T-helper 17 cell (primary cell): ENCODE results near the gene TMEM185B. TPM values are rescaled to one million over a fixed set of nuclear protein-coding genes. Genes with fewer than 3 reads are reported as not detected.
A peak's percentile ranks its signal among the peaks of the same experiment; 100 is the strongest.
"Not testable (repeated sequence)": the region's sequence is repeated elsewhere in the genome, so short reads cannot be mapped to it uniquely, and the experiment has no call there.

Experiments used
- ATAC-seq: fragments of 150-1000 bp; cut with Tn5 transposase; 2 replicates; pipeline ENCODE4 v1.10.0; 2021; ENCODE audit warnings: mild to moderate bottlenecking, moderate library complexity
- DNase-seq, 3 donors: peaks; one replicate each; pipeline versions ENCODE4 v3.0.0 to v3.0.0-alpha.2; 2020 to 2021
- H3K9me3 ChIP-seq: one replicate; pipeline ENCODE4 v1.7.0; 2013; ENCODE audit warnings: low read length, mild to moderate bottlenecking; ENCODE audit not compliant: control insufficient read depth, poor library complexity, severe bottlenecking
- H3K27ac Mint-ChIP-seq: one replicate; pipeline ENCODE4 v1.8.0; 2022; ENCODE audit warnings: mild to moderate bottlenecking, moderate library complexity, mixed read lengths
- H3K27me3 Mint-ChIP-seq: one replicate; pipeline ENCODE4 v1.8.0; 2022; ENCODE audit warnings: mixed read lengths
- H3K36me3 Mint-ChIP-seq: one replicate; pipeline ENCODE4 v1.8.0; 2022; ENCODE audit warnings: low read depth, mixed read lengths
- H3K4me1 Mint-ChIP-seq: one replicate; pipeline ENCODE4 v1.8.0; 2022; ENCODE audit warnings: mild to moderate bottlenecking, mixed read lengths
- H3K4me3 Mint-ChIP-seq: one replicate; pipeline ENCODE4 v1.8.0; 2022; ENCODE audit warnings: mild to moderate bottlenecking, moderate library complexity, mixed read lengths
- total RNA-seq, 4 donors: library from RNA in 2 of 4; stranded (reverse) in 2 of 4; gene quantifications; one replicate each; pipeline ENCODE4 v1.2.3 and lab custom pipeline; 2022 to 2026

Gene TMEM185B
- total RNA-seq = 10 to 100 TPM; 19.8 to 21.1 TPM
- total RNA-seq (lab: John Stamatoyannopoulos, UW) = 43.9 to 56.2 reads per million in 2 donors

- DNase-seq (peak; percentile 88 to 90 (median 90)), ATAC-seq (peak; percentile 96)
- no peaks in the 10 kb centered on the region for H3K9me3 ChIP-seq
- Mint-ChIP-seq H3K4me1 (peaks cover 29% of the 10 kb centered on the region), H3K27ac (peak within 1 kb of the TSS; percentile 80), H3K36me3 (no peaks in the 10 kb centered on the region), H3K27me3 (no peaks in the 10 kb centered on the region), H3K4me3 (peak within 1 kb of the TSS; percentile 87)
Observed at GRCh38 chr2:120223034-120223912, at the start of gene TMEM185B. Gene TMEM185B, minus strand, starts transcription at chr2:120223400. Its CDS starts 424 bp downstream, at chr2:120222976.

GRCh38 chr2:120271711-120272379 lies 48.6 kb upstream of the TMEM185B start:
- no peak overlapping the region for H3K4me3 Mint-ChIP-seq
- peaks cover 2% of the 10 kb centered on the region for H3K36me3 Mint-ChIP-seq
- ATAC-seq = no peak
- DNase-seq = no peak
- H3K4me1 Mint-ChIP-seq = peaks cover 21% of the 10 kb centered on the region
- H3K9me3 ChIP-seq = no peaks in the 10 kb centered on the region
- no peaks in the 10 kb centered on the region for H3K27me3 Mint-ChIP-seq
- no peak overlapping the region for H3K27ac Mint-ChIP-seq

- Mint-ChIP-seq H3K27ac (no peak overlapping the region), H3K4me3 (no peak overlapping the region), H3K36me3 (peaks cover 2% of the 10 kb centered on the region), H3K27me3 (no peaks in the 10 kb centered on the region), H3K4me1 (peaks cover 26% of the 10 kb centered on the region)
- ATAC-seq (no peak), DNase-seq (no peak)
- no peaks in the 10 kb centered on the region for H3K9me3 ChIP-seq
Observed at GRCh38 chr2:120269816-120270215, 46.6 kb upstream of the TMEM185B start.

- ATAC-seq = no peak
- H3K36me3 Mint-ChIP-seq = peaks cover 2% of the 10 kb centered on the region
- H3K27me3 Mint-ChIP-seq = no peaks in the 10 kb centered on the region
- no peak overlapping the region for H3K27ac Mint-ChIP-seq
- peaks cover 29% of the 10 kb centered on the region for H3K4me1 Mint-ChIP-seq
- H3K4me3 Mint-ChIP-seq = no peak overlapping the region
- no peak for DNase-seq
- no peaks in the 10 kb centered on the region for H3K9me3 ChIP-seq
Observed at GRCh38 chr2:120269076-120269744, 46.0 kb upstream of the TMEM185B start.

GRCh38 chr2:120267348-120267747 lies 44.1 kb upstream of the TMEM185B start:
- H3K27me3 Mint-ChIP-seq = no peaks in the 10 kb centered on the region
- no peak for DNase-seq
- no peak overlapping the region for H3K27ac Mint-ChIP-seq
- no peaks in the 10 kb centered on the region for H3K9me3 ChIP-seq
- H3K36me3 Mint-ChIP-seq = no peaks in the 10 kb centered on the region
- ATAC-seq = no peak
- no peak overlapping the region for H3K4me3 Mint-ChIP-seq
- peaks cover 23% of the 10 kb centered on the region for H3K4me1 Mint-ChIP-seq

GRCh38 chr2:120265006-120265405 lies 41.8 kb upstream of the TMEM185B start:
- no peaks in the 10 kb centered on the region for H3K36me3 Mint-ChIP-seq
- H3K4me1 Mint-ChIP-seq = peaks cover 12% of the 10 kb centered on the region
- no peak overlapping the region for H3K4me3 Mint-ChIP-seq
- no peaks in the 10 kb centered on the region for H3K27me3 Mint-ChIP-seq
- no peak overlapping the region for H3K27ac Mint-ChIP-seq
- peak; percentile 23 for ATAC-seq
- H3K9me3 ChIP-seq = no peaks in the 10 kb centered on the region
- no peak for DNase-seq

- Mint-ChIP-seq H3K4me1 (peaks cover 17% of the 10 kb centered on the region), H3K27me3 (no peaks in the 10 kb centered on the region), H3K27ac (no peak overlapping the region), H3K4me3 (no peak overlapping the region), H3K36me3 (no peaks in the 10 kb centered on the region)
- DNase-seq (no peak), ATAC-seq (no peak)
- no peaks in the 10 kb centered on the region for H3K9me3 ChIP-seq
Observed at GRCh38 chr2:120262761-120263428, 39.7 kb upstream of the TMEM185B start.

- Mint-ChIP-seq H3K27ac (no peak overlapping the region), H3K27me3 (no peaks in the 10 kb centered on the region), H3K36me3 (no peaks in the 10 kb centered on the region), H3K4me3 (no peak overlapping the region), H3K4me1 (peaks cover 23% of the 10 kb centered on the region)
- ATAC-seq (no peak), DNase-seq (no peak)
- H3K9me3 ChIP-seq = no peaks in the 10 kb centered on the region
Observed at GRCh38 chr2:120262150-120262549, 39.0 kb upstream of the TMEM185B start.

GRCh38 chr2:120261387-120262006 lies 38.3 kb upstream of the TMEM185B start:
- Mint-ChIP-seq H3K36me3 (no peaks in the 10 kb centered on the region), H3K4me1 (peaks cover 22% of the 10 kb centered on the region), H3K27me3 (no peaks in the 10 kb centered on the region), H3K4me3 (no peak overlapping the region), H3K27ac (no peak overlapping the region)
- ATAC-seq (peak; percentile 83), DNase-seq (no peak)
- H3K9me3 ChIP-seq = no peaks in the 10 kb centered on the region

GRCh38 chr2:120260736-120261135 lies 37.5 kb upstream of the TMEM185B start:
- H3K4me1 Mint-ChIP-seq = peaks cover 29% of the 10 kb centered on the region
- no peaks in the 10 kb centered on the region for H3K9me3 ChIP-seq
- H3K27ac Mint-ChIP-seq = no peak overlapping the region
- no peak overlapping the region for H3K4me3 Mint-ChIP-seq
- H3K36me3 Mint-ChIP-seq = peaks cover 3% of the 10 kb centered on the region
- DNase-seq = no peak
- H3K27me3 Mint-ChIP-seq = no peaks in the 10 kb centered on the region
- no peak for ATAC-seq

- H3K36me3 Mint-ChIP-seq, H3K27ac Mint-ChIP-seq, H3K4me3 Mint-ChIP-seq: not testable (repeated sequence)
Observed at GRCh38 chr2:120259939-120260338, 36.7 kb upstream of the TMEM185B start.

GRCh38 chr2:120258196-120258595 lies 35.0 kb upstream of the TMEM185B start:
- ATAC-seq (no peak), DNase-seq (no peak)
- Mint-ChIP-seq H3K4me3 (no peak overlapping the region), H3K27ac (no peak overlapping the region), H3K36me3 (peaks cover 3% of the 10 kb centered on the region), H3K4me1 (peaks cover 43% of the 10 kb centered on the region), H3K27me3 (no peaks in the 10 kb centered on the region)
- no peaks in the 10 kb centered on the region for H3K9me3 ChIP-seq

More at GRCh38 chr2:120259939-120260338, 36.7 kb upstream of the TMEM185B start:
- ATAC-seq, H3K9me3 ChIP-seq, H3K27me3 Mint-ChIP-seq, DNase-seq: not testable (repeated sequence)
- H3K4me1 Mint-ChIP-seq = peaks cover 32% of the 10 kb centered on the region
